Lower leg skin (tissue), 3 donors: Measurements from ENCODE around the gene OGFOD1.

ENCODE experiments used
- POLR2A ChIP-seq, 2 donors: fragments of 450-650 bp; IDR thresholded peaks; one replicate each; pipeline ENCODE4 v1.6.1; 2016 to 2017; ENCODE audit warnings: antibody characterized with exemption in 2 of 2, mild to moderate bottlenecking in 1 of 2, moderate library complexity in 1 of 2
- TF ChIP-seq, protein P1 (sequence below), 3 donors: fragments of 450-650 bp; IDR thresholded peaks; one replicate each; pipeline ENCODE4 v1.5.1; 2016; ENCODE audit warnings: antibody characterized with exemption in 3 of 3, mild to moderate bottlenecking in 3 of 3, moderate library complexity in 2 of 3

GRCh38 chr16:56457927-56458470, 6.6 kb downstream of the OGFOD1 start:
- TF ChIP-seq, protein P1, sequence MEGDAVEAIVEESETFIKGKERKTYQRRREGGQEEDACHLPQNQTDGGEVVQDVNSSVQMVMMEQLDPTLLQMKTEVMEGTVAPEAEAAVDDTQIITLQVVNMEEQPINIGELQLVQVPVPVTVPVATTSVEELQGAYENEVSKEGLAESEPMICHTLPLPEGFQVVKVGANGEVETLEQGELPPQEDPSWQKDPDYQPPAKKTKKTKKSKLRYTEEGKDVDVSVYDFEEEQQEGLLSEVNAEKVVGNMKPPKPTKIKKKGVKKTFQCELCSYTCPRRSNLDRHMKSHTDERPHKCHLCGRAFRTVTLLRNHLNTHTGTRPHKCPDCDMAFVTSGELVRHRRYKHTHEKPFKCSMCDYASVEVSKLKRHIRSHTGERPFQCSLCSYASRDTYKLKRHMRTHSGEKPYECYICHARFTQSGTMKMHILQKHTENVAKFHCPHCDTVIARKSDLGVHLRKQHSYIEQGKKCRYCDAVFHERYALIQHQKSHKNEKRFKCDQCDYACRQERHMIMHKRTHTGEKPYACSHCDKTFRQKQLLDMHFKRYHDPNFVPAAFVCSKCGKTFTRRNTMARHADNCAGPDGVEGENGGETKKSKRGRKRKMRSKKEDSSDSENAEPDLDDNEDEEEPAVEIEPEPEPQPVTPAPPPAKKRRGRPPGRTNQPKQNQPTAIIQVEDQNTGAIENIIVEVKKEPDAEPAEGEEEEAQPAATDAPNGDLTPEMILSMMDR (IDR thresholded peaks at IDR 0.05): no peak
- no peak for TF ChIP-seq POLR2A (IDR thresholded peaks at IDR 0.05)
